GM23338 (cell line): ENCODE results near the gene VPS13A. TPM values are rescaled to one million over a fixed set of nuclear protein-coding genes. Genes with fewer than 3 reads are reported as not detected.

Source experiments
- ATAC-seq: fragments of 200-7000 bp; cut with Tn5 transposase; 3 replicates; pipeline ENCODE4 v1.9.1; 2020
- DNase-seq: peaks from one replicate; pipeline ENCODE4 v3.0.0-alpha.2; 2015; ENCODE audit warnings: low spot score
- H2AFZ ChIP-seq: fragments of 200-600 bp; sonication (generic); 2 replicates; pipeline ENCODE4 v1.8.0; 2016; ENCODE audit warnings: antibody characterized with exemption, mild to moderate bottlenecking, moderate library complexity
- H3F3A ChIP-seq: fragments of 200-600 bp; sonication (generic); replicated peaks from 2 replicates; pipeline ENCODE4 v1.8.0; 2017; ENCODE audit warnings: antibody characterized with exemption, mixed run types, low read depth
- H3K27ac ChIP-seq: fragments of 200-600 bp; sonication (generic); 2 replicates; pipeline ENCODE4 v1.6.1; 2016; ENCODE audit warnings: low read depth
- H3K27me3 ChIP-seq: fragments of 200-600 bp; sonication (generic); 2 replicates; pipeline ENCODE4 v1.8.0; 2016; ENCODE audit warnings: mild to moderate bottlenecking, mixed run types, moderate library complexity; ENCODE audit not compliant: insufficient read depth
- H3K36me3 ChIP-seq: fragments of 200-600 bp; sonication (generic); 2 replicates; pipeline ENCODE4 v1.8.0; 2016; ENCODE audit warnings: mild to moderate bottlenecking; ENCODE audit not compliant: insufficient read depth
- H3K4me1 ChIP-seq: fragments of 200-600 bp; sonication (generic); 2 replicates; pipeline ENCODE4 v1.8.0; 2016; ENCODE audit warnings: mild to moderate bottlenecking, moderate library complexity; ENCODE audit not compliant: insufficient read depth
- H3K4me2 ChIP-seq: fragments of 200-600 bp; sonication (generic); 2 replicates; pipeline ENCODE4 v1.7.1; 2017; ENCODE audit warnings: mixed run types
- H3K4me3 ChIP-seq: fragments of 200-600 bp; sonication (generic); 2 replicates; pipeline ENCODE4 v1.6.1; 2016; ENCODE audit warnings: mixed run types
- H3K79me2 ChIP-seq: fragments of 200-600 bp; sonication (generic); replicated peaks from 2 replicates; pipeline ENCODE4 v1.8.0; 2017; ENCODE audit warnings: mild to moderate bottlenecking; ENCODE audit not compliant: insufficient read depth
- H3K9me2 ChIP-seq: fragments of 200-600 bp; sonication (generic); 2 replicates; pipeline ENCODE4 v1.8.0; 2017; ENCODE audit not compliant: insufficient read depth
- H4K20me1 ChIP-seq: fragments of 200-600 bp; sonication (generic); replicated peaks from 2 replicates; pipeline ENCODE4 v1.8.0; 2017; ENCODE audit warnings: mild to moderate bottlenecking; ENCODE audit not compliant: insufficient read depth
- H3K27ac Mint-ChIP-seq: 2 replicates; pipeline ENCODE4 v1.8.0; 2020; ENCODE audit warnings: inconsistent platforms, mild to moderate bottlenecking, moderate library complexity, mixed read lengths
- H3K27me3 Mint-ChIP-seq: 3 replicates; pipeline ENCODE4 v1.8.0; 2022; ENCODE audit warnings: low read depth, mild to moderate bottlenecking, moderate library complexity, mixed read lengths, inconsistent platforms; ENCODE audit not compliant: insufficient read depth, poor library complexity
- H3K36me3 Mint-ChIP-seq: 3 replicates; pipeline ENCODE4 v1.8.0; 2021; ENCODE audit warnings: low read depth, mild to moderate bottlenecking, inconsistent platforms, moderate library complexity, mixed read lengths
- H3K4me1 Mint-ChIP-seq: 3 replicates; pipeline ENCODE4 v1.8.0; 2020; ENCODE audit warnings: mild to moderate bottlenecking, inconsistent platforms, mixed read lengths
- H3K4me3 Mint-ChIP-seq: 3 replicates; pipeline ENCODE4 v1.8.0; 2021; ENCODE audit warnings: moderate library complexity, mild to moderate bottlenecking, inconsistent platforms, mixed read lengths
- H3K9me3 Mint-ChIP-seq: 3 replicates; pipeline ENCODE4 v1.8.0; 2020; ENCODE audit warnings: moderate library complexity, mild to moderate bottlenecking, inconsistent platforms, mixed read lengths
- CREB1 ChIP-seq: fragments of 250-450 bp; sonication (Bioruptor Pico); IDR thresholded peaks from 2 replicates; pipeline ENCODE4 v1.5.0; 2020; ENCODE audit warnings: low read depth, mild to moderate bottlenecking, moderate library complexity
- EZH2 ChIP-seq: fragments of 200-600 bp; sonication (generic); IDR thresholded peaks from one replicate; pipeline ENCODE4 v1.8.0; 2017; ENCODE audit warnings: antibody characterized with exemption, mild to moderate bottlenecking, low read depth; ENCODE audit not compliant: unreplicated experiment
- EZH2phosphoT487 ChIP-seq: fragments of 200-600 bp; sonication (generic); IDR thresholded peaks from one replicate; pipeline ENCODE4 v1.8.1; 2018; ENCODE audit warnings: antibody characterized with exemption; ENCODE audit not compliant: unreplicated experiment
- JUNB ChIP-seq: IDR thresholded peaks from one replicate; pipeline ENCODE4 v1.6.1; 2016; ENCODE audit warnings: antibody characterized with exemption; ENCODE audit not compliant: unreplicated experiment
- NANOG ChIP-seq: IDR thresholded peaks from 2 replicates; pipeline ENCODE4 v1.6.1; 2016; ENCODE audit warnings: antibody characterized with exemption, borderline replicate concordance
- POLR2AphosphoS5 ChIP-seq: IDR thresholded peaks from 2 replicates; pipeline ENCODE4 v1.6.1; 2016; ENCODE audit warnings: antibody characterized with exemption, low read depth
- STAT1 ChIP-seq: IDR thresholded peaks from one replicate; pipeline ENCODE4 v1.6.1; 2016; ENCODE audit warnings: antibody characterized with exemption; ENCODE audit not compliant: unreplicated experiment
- ZNF114 ChIP-seq: fragments of 250-450 bp; sonication (Bioruptor Pico); IDR thresholded peaks from 2 replicates; pipeline ENCODE4 v1.5.0; 2020; ENCODE audit warnings: mild to moderate bottlenecking, moderate library complexity
- ZNF331 ChIP-seq: fragments of 250-450 bp; sonication (Bioruptor Pico); IDR thresholded peaks from 2 replicates; pipeline ENCODE4 v1.5.0; 2020; ENCODE audit warnings: low read depth, mild to moderate bottlenecking, moderate library complexity
- polyA plus RNA-seq: library from polyadenylated mRNA; unstranded; fragments of >200 nt; fragmentation: Nextera tagmentation; extraction: Ambion mirVana; gene quantifications from 2 replicates; pipeline ENCODE4 v1.2.1, GENCODE V29; 2016
- total RNA-seq: library from RNA; depleted of rRNA; stranded (reverse); fragments of >200 nt; shearing (Covaris generic); gene quantifications from 2 replicates; pipeline ENCODE4 v1.2.3, GENCODE V29; 2014
- TF ChIP-seq, protein P1 (sequence below), 2 experiments: fragments of 200-600 bp in 1 of 2; sonication (generic) in 1 of 2; conservative IDR thresholded peaks; 2 replicates each; pipeline versions ENCODE4 v1.5.1 to v1.6.1; 2016 to 2017; ENCODE audit warnings: antibody characterized with exemption in 2 of 2, low read depth in 2 of 2, mild to moderate bottlenecking in 2 of 2, moderate library complexity in 1 of 2
- TF ChIP-seq, protein P2 (sequence below): IDR thresholded peaks from one replicate; pipeline ENCODE4 v1.6.1; 2018; ENCODE audit warnings: antibody characterized with exemption; ENCODE audit not compliant: unreplicated experiment
- TF ChIP-seq, protein P3 (sequence below): IDR thresholded peaks from 2 replicates; pipeline ENCODE4 v1.6.1; 2016; ENCODE audit warnings: antibody characterized with exemption
- TF ChIP-seq, protein P4 (sequence below): fragments of 250-450 bp; sonication (Bioruptor Pico); IDR thresholded peaks from 2 replicates; pipeline ENCODE4 v1.5.0; 2020; ENCODE audit warnings: mild to moderate bottlenecking, moderate library complexity

The VPS13A gene
- total and polyA plus RNA-seq, 2 experiments from 2014 or later, result 45.9 to 68.1 TPM

DNA sequence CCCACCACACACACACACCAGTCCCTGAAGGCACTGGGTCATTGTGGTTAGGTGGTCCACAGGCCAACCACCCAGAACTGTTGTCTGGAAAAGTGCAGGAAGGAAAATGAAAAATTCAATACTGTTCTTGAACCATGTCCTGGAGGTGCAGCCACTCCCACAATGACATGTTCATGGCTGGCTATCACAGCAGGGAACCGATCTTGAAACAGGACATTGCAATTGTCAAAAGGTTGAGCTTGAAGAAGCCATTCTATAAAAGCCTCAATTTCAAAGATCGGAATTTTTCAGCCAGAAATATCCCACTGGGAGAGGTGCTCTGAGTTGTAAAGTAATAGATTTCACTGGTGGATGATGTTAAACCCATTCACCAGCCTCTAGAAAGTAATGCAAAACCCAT is 252.6 kb downstream of the VPS13A start:
- Mint-ChIP-seq H3K4me3 (no peak overlapping the region), H3K27ac (no peak overlapping the region), H3K27me3 (peaks cover 2% of the 10 kb centered on the region), H3K9me3 (no peaks in the 10 kb centered on the region; the same call in 2 of the 3 replicates), H3K36me3 (peaks cover 24% of the 10 kb centered on the region), H3K4me1 (peaks cover 7% of the 10 kb centered on the region; the same call in 1 of the 3 replicates)
- no peaks in the 10 kb centered on the region for H3K9me2 ChIP-seq
- H4K20me1 ChIP-seq, result no peaks in the 10 kb centered on the region
- TF ChIP-seq JUNB (no peak), EZH2phosphoT487 (no peak), ZNF114 (CRISPR knock-in tag) (no peak), NANOG (no peak), POLR2AphosphoS5 (no peak), EZH2 (no peak), STAT1 (no peak), CREB1 (no peak), ZNF331 (CRISPR knock-in tag) (no peak)
- TF ChIP-seq, protein P1, sequence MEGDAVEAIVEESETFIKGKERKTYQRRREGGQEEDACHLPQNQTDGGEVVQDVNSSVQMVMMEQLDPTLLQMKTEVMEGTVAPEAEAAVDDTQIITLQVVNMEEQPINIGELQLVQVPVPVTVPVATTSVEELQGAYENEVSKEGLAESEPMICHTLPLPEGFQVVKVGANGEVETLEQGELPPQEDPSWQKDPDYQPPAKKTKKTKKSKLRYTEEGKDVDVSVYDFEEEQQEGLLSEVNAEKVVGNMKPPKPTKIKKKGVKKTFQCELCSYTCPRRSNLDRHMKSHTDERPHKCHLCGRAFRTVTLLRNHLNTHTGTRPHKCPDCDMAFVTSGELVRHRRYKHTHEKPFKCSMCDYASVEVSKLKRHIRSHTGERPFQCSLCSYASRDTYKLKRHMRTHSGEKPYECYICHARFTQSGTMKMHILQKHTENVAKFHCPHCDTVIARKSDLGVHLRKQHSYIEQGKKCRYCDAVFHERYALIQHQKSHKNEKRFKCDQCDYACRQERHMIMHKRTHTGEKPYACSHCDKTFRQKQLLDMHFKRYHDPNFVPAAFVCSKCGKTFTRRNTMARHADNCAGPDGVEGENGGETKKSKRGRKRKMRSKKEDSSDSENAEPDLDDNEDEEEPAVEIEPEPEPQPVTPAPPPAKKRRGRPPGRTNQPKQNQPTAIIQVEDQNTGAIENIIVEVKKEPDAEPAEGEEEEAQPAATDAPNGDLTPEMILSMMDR (conservative IDR thresholded peaks at IDR 0.05; ENCODE audit: low read depth in 2 of 2), result no peak
- TF ChIP-seq, protein P2, sequence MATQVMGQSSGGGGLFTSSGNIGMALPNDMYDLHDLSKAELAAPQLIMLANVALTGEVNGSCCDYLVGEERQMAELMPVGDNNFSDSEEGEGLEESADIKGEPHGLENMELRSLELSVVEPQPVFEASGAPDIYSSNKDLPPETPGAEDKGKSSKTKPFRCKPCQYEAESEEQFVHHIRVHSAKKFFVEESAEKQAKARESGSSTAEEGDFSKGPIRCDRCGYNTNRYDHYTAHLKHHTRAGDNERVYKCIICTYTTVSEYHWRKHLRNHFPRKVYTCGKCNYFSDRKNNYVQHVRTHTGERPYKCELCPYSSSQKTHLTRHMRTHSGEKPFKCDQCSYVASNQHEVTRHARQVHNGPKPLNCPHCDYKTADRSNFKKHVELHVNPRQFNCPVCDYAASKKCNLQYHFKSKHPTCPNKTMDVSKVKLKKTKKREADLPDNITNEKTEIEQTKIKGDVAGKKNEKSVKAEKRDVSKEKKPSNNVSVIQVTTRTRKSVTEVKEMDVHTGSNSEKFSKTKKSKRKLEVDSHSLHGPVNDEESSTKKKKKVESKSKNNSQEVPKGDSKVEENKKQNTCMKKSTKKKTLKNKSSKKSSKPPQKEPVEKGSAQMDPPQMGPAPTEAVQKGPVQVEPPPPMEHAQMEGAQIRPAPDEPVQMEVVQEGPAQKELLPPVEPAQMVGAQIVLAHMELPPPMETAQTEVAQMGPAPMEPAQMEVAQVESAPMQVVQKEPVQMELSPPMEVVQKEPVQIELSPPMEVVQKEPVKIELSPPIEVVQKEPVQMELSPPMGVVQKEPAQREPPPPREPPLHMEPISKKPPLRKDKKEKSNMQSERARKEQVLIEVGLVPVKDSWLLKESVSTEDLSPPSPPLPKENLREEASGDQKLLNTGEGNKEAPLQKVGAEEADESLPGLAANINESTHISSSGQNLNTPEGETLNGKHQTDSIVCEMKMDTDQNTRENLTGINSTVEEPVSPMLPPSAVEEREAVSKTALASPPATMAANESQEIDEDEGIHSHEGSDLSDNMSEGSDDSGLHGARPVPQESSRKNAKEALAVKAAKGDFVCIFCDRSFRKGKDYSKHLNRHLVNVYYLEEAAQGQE, result no peak
- TF ChIP-seq, protein P3, sequence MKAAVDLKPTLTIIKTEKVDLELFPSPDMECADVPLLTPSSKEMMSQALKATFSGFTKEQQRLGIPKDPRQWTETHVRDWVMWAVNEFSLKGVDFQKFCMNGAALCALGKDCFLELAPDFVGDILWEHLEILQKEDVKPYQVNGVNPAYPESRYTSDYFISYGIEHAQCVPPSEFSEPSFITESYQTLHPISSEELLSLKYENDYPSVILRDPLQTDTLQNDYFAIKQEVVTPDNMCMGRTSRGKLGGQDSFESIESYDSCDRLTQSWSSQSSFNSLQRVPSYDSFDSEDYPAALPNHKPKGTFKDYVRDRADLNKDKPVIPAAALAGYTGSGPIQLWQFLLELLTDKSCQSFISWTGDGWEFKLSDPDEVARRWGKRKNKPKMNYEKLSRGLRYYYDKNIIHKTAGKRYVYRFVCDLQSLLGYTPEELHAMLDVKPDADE, result no peak
- TF ChIP-seq, protein P4, sequence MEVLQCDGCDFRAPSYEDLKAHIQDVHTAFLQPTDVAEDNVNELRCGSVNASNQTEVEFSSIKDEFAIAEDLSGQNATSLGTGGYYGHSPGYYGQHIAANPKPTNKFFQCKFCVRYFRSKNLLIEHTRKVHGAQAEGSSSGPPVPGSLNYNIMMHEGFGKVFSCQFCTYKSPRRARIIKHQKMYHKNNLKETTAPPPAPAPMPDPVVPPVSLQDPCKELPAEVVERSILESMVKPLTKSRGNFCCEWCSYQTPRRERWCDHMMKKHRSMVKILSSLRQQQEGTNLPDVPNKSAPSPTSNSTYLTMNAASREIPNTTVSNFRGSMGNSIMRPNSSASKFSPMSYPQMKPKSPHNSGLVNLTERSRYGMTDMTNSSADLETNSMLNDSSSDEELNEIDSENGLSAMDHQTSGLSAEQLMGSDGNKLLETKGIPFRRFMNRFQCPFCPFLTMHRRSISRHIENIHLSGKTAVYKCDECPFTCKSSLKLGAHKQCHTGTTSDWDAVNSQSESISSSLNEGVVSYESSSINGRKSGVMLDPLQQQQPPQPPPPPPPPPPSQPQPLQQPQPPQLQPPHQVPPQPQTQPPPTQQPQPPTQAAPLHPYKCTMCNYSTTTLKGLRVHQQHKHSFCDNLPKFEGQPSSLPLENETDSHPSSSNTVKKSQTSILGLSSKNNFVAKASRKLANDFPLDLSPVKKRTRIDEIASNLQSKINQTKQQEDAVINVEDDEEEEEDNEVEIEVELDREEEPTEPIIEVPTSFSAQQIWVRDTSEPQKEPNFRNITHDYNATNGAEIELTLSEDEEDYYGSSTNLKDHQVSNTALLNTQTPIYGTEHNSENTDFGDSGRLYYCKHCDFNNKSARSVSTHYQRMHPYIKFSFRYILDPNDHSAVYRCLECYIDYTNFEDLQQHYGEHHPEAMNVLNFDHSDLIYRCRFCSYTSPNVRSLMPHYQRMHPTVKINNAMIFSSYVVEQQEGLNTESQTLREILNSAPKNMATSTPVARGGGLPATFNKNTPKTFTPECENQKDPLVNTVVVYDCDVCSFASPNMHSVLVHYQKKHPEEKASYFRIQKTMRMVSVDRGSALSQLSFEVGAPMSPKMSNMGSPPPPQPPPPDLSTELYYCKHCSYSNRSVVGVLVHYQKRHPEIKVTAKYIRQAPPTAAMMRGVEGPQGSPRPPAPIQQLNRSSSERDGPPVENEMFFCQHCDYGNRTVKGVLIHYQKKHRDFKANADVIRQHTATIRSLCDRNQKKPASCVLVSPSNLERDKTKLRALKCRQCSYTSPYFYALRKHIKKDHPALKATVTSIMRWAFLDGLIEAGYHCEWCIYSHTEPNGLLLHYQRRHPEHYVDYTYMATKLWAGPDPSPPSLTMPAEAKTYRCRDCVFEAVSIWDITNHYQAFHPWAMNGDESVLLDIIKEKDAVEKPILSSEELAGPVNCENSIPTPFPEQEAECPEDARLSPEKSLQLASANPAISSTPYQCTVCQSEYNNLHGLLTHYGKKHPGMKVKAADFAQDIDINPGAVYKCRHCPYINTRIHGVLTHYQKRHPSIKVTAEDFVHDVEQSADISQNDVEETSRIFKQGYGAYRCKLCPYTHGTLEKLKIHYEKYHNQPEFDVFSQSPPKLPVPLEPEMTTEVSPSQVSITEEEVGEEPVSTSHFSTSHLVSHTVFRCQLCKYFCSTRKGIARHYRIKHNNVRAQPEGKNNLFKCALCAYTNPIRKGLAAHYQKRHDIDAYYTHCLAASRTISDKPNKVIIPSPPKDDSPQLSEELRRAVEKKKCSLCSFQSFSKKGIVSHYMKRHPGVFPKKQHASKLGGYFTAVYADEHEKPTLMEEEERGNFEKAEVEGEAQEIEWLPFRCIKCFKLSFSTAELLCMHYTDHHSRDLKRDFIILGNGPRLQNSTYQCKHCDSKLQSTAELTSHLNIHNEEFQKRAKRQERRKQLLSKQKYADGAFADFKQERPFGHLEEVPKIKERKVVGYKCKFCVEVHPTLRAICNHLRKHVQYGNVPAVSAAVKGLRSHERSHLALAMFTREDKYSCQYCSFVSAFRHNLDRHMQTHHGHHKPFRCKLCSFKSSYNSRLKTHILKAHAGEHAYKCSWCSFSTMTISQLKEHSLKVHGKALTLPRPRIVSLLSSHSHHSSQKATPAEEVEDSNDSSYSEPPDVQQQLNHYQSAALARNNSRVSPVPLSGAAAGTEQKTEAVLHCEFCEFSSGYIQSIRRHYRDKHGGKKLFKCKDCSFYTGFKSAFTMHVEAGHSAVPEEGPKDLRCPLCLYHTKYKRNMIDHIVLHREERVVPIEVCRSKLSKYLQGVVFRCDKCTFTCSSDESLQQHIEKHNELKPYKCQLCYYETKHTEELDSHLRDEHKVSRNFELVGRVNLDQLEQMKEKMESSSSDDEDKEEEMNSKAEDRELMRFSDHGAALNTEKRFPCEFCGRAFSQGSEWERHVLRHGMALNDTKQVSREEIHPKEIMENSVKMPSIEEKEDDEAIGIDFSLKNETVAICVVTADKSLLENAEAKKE (CRISPR knock-in tag), result no peak
- H3K4me1 ChIP-seq, result no peaks in the 10 kb centered on the region; the same call in 1 of the 2 replicates
- no peaks in the 10 kb centered on the region for H3K36me3 ChIP-seq
- no peaks in the 10 kb centered on the region for H3K27me3 ChIP-seq
- no peaks in the 10 kb centered on the region for H3K79me2 ChIP-seq
- H3K27ac ChIP-seq, result no peak overlapping the region
- ATAC-seq, result no peak
- H3F3A ChIP-seq, result no peaks in the 10 kb centered on the region
- DNase-seq, result no peak
- no peak overlapping the region for H3K4me3 ChIP-seq
- no peak overlapping the region for H2AFZ ChIP-seq
- H3K4me2 ChIP-seq, result no peak overlapping the region
